ENCODE measurements around the gene LAMTOR1.
"Not testable (repeated sequence)": the region's sequence is repeated elsewhere in the genome, so short reads cannot be mapped to it uniquely, and the experiment has no call there.

LAMTOR1 gene

DNA sequence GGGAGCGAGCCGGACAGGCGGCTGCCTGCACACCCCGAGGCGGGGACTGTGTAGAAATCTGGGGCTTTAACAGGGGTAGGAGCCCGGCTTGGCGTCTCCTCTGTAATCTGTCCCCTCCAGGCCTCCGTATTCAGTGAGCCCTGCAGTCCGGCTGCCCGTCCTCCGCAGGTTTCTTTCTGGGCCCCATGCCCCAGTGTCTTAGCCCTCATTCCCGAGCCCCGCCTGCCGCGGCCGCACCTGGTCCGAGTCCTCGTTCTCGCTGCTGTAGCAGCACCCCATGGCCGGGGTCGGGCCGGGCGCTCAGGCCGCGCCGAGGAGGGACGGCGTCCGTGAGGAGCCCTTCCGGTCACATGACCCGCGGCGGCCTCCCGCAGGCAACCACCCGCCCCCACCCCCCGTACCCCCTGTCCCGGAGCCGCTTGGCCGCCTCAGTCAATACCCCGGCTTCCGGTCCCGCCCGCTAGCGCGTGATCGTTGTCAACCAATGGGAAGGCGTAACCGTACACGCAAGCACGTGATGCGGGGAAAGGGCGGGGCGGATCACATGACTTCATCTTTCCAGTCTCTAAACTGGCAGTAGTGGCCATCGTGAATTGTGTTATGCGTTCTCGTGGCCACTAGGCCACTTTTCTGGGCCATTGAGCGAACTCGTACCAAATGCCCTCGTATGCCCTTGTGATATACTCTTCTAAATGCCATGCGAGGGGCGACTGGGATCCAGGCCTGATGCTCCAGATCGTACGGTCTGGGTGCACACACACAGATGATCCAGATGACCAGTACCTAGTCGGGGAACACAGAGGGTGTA, at the start of gene LAMTOR1:
TSS of gene LAMTOR1 (minus strand) at position 352 of the 808 bp plus-strand sequence. CDS start at position 279, 73 bp downstream.
- DNase-seq = peak; percentile 96

DNA sequence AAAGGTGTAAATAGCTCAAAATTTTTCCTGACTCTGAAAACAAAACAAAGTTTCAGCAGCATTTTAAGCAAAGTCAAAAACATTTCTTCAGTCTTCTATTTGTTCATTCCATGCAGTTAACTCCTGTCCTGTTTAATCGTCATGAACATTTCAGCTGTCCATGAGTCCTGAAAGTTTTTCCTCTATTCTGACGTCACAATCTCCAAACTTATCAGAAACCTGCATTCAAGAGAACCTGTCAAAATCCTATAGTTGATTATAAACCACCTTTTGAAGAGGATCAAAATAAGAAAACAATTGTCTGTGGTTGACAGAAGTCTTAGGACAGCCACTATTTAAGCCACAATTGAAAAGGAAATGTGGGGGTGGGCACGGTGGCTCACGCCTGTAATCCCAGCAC, 47.8 kb upstream of the LAMTOR1 start:
- no peak for DNase-seq

DNA sequence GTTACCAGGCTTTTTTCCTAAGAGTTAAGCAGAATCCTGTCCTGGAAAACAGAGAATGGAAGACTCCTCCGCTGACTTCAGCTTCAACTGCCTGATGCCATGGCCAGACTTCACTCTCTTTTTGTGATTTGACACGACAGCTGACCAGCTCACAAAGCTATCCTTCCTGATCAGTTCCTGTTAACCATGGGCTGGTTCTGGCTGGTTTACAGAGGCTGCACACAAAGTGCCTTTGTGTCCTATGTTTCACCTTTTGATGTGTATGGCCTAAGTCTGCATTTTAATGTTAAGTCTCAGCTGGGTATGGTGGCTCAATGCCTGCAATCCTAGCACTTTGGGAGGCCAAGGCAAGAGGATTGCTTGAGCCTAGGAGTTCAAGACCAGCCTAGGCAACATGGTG, 43.5 kb upstream of the LAMTOR1 start:
- no peak for DNase-seq

DNA sequence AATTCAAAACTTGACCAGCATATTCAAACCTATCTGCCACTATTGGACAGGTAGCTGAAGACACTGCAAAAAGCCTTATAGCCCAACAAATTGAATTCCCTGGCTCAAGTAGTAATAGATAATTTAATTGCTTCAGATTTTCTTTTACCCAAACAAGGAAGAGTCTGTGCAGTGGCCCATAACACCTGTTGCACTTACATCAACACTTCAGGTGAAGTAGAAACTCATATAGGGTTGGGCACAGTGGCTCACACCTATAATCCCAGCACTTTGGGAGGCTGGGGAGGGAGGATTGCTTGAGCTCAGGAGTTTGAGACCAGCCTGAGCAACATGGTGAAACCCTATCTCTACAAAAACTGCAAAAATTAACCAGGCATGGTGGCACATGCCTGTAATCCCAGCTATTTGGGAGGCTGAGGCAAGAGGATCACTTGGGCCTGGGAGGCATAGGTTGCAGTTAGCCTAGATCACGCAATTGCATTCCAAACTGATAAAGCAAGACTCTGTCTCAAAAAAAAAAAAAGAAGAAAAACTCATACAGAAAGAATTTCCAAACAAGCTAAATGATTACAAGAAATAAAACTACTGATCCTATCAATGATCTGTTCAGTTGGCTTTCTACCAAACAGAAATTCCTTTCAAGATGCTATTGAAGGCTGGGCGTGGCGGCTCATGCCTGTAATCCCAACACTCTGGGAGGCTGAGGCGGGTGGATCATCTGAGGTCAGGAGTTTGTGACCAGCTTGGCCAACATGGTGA, 41.9 kb upstream of the LAMTOR1 start:
- no peak for DNase-seq

DNA sequence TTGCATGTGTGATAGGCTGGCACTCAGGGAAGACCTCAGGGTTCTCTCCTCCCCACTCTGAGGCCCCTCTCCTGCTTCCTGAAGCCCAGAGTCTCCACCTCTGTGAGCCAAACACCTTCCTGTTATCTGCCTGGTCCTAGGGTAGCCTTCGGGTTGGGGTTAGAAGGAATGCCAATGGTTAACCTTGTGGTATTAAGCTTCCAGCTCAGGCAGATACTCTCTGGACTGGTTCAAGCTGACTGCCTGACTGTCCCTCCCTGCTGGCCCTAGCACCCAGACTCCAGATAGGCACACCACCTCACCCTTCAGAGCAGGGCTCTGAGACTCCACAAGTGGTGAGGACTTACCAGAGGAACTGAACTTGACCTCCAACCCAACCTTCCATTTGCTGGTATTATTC, 39.4 kb upstream of the LAMTOR1 start:
- not testable (repeated sequence) for DNase-seq

DNA sequence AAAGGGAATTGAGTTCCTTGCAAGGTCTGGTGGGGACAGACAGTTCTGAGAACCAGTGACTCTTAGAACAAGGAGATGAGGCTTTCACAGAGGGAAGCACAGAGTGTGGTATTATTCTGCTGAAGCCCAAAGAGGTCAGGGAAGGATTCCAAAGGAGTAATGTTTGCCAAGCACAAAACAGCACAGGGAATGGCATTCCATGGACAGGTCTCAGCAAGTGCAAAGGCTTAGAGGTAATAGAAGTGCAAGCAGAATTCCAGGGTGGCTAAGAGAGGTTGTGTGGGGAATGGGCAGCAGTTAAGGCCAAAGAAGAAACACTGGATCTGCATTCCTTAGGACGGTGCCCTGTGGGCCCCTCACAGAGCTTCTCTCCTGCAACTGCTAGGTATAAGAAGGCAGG, 39.0 kb upstream of the LAMTOR1 start:
- DNase-seq = not testable (repeated sequence)

DNA sequence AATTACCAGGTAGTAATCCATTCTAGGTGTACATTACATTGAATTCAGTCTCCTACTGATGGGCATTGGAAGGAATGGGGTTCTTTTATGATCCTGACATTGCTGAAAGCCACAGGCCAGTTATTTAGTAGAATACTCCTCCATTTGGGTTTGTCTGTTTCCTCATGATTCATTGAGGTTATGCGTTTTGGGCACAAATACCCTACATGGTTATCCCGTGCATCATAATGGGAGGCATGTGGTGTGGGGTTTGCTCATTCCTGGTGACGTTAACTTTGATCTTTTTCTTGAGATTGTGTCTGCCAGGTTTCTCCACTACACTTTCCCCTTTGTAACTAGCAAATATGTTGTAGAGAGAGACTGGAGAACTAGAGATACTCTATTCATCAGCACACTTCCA, 38.0 kb upstream of the LAMTOR1 start:
- no peak for DNase-seq

DNA sequence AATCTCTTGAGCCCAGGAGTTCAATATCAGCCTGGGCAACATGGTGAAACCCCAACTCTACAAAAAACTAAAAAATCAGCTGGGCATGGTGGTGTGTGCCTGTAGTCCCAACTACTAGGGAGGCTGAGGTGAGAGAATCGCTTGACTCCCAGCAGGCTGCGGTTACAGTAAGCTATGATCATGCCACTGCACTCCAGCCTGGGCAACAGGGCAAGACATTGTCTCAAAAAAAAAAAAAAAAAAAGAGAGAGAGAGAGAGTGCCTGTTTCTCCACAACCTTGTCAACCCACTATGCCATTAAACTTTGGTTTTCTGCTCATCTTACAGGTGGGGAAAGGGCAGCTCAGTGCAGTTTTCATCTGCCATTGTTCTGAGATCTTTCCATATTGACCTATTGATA, 37.6 kb upstream of the LAMTOR1 start:
- DNase-seq = no peak

DNA sequence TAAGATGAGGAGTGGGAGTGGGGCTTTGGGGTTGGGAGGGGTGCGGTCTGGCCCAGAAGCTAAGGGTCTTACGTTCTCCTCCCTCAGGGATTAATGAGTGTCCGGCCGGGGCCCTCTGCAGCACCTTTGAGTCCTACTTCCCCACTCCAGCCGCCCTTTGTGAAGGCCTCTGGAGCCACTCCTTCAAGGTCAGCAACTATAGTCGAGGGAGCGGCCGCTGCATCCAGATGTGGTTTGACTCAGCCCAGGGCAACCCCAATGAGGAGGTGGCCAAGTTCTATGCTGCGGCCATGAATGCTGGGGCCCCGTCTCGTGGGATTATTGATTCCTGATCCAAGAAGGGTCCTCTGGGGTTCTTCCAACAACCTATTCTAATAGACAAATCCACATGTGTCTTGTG, 36.4 kb upstream of the LAMTOR1 start:
- no peak for DNase-seq

DNA sequence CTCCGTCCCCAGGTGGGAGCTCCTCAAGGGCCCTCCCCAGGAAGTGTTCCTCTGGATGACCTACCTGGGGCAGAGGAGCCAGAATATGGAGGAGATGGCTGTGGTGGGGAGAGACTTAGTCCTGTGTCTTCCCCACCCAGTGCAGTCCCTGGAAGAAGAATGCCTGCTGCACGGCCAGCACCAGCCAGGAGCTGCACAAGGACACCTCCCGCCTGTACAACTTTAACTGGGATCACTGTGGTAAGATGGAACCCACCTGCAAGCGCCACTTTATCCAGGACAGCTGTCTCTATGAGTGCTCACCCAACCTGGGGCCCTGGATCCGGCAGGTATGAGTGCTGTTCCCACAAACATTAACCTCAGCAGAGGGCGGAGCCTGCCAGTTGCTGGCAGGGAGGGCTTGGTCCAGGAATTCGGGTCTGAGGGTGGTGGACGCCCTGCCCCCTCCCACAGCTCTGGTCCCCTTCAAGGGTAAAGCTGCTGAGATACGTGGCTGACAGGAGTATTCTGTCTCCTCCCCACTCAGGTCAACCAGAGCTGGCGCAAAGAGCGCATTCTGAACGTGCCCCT, 35.8 kb upstream of the LAMTOR1 start:
- DNase-seq = no peak

DNA sequence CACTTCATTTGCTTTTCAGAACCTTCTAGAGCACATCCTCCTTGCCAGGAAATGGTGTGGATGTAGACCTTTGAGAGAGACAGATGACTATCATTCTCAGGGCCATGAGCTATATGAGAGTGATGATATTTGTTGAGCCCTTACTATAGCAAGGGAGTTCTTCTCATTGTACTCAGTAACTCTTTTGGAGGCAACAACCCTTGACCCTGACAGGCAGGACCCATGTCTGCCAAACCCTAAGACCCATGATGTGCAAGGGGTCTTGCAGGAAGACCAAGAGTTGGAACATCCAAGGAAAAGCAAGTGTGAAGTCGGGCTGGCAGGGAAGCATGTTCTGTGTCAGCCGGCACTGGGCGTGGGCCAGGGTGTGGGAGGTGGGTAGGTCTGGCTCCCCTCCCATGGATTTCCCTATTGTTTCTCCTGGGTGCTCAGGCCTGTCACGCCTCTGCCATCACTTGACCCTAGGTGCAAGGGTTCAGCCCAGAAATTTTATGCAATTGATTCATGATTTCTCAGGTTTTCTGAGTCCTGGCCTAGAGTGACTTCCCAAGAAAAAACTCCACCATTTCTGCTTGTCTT, 33.7 kb upstream of the LAMTOR1 start:
- no peak for DNase-seq

DNA sequence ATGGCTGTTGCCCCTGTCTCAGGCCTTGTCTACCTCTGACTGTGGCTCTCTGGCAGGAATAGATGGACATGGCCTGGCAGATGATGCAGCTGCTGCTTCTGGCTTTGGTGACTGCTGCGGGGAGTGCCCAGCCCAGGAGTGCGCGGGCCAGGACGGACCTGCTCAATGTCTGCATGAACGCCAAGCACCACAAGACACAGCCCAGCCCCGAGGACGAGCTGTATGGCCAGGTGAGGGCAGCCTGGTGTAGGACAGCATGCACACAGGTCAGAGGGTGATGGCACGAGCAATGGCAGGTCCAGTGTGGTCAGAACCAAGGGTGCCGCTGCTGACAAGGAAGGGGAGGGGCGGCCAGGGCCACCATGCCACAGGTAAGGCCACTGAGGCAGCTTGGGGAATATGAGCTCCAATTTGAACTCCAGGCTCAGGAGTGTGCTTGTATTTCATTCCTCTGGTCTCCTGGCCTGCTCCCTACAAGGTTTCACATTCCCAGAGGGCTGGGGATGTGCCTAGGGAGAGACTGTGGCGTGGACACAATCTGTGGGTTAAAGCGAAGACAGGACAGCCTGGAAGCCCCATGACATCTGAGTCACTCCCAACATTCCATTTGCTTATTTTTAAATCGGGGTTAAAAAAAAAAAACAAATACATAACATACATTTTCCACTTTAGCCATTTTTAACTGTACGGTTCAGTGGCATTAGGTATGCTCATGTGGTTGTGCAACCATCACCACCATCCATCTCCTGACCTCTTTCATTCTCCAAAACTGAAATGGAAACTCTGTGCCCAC, 33.0 kb upstream of the LAMTOR1 start:
- DNase-seq = no peak

DNA sequence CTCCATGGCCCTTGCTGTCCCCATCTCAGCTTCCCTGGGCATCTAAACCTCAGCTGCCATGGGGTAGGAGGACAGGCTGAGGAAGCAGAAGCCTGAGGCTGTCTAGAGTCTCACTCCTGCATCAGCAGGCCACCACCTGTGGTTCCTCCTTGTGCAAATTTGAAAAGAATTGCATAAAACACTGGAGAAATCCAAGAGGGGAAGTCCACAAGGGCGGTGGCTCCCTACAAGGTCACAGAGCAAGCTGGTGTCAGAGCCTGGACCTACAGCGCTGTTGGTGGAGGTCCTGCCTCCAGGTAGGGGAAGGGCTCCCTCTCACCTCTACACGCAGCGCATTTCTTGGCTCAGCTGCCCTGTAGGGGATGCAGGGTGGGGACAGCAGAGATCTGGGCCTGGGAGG, 32.4 kb upstream of the LAMTOR1 start, which contains the start of gene FOLR3:
TSS of gene FOLR3 (plus strand) at position 253 of the 400 bp plus-strand sequence. CDS start 228 bp downstream, outside the sequence.
- DNase-seq = not testable (repeated sequence)

DNA sequence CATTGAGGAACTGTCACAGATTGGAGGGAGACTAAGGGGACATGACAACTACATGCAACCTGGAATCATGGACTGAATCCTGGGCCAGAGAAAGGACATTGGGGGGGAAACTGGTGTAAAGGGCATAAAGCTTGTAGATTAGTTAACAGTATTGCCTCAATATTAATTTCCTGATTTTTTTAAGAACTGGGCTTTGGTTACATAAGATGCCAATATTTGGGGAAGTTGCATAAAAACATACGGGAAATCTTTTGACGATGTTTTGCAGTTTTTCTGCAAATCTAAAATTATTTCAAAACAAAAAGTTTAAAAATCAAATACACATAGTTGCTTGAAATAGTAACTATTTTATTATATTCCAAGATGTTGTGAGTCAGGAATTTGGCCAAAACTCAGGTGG, 29.5 kb upstream of the LAMTOR1 start:
- DNase-seq = no peak

DNA sequence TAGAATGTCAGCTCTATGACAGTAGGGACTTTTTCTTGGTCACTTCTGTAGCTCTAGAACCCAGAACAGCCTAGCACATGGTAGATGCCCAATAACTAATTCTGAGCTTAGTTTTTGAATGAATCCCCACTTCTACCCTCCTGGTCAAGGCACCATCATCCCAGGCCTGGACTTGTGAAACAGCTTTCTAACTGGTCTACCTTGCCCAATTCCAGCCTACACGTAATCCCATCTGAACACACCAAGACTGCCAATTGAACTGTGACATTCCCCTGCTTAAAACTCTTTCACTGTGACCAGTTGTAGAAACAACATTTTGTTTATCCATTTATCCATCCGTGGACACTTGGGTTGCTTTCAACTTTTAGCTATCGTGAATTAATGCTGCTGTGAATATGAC, 26.3 kb upstream of the LAMTOR1 start:
- no peak for DNase-seq

DNA sequence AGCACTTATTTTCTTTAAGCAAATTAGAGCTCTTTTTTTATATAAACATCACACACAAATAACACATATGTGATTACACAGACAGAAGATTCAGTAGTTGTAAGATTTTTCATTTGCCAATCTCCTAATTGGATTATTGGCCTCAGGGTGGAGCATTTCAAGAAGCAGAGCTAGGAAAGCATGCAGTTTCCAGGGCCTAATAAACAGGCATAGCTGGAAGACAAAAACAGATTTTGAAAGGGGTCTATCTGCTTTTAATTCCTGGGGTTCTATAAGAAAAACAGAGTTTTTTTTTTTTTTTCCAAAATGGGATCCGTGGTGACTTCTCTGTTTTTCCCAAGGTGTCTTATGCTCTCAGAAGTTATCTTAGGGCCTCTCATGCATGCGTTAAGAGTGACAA, 24.8 kb upstream of the LAMTOR1 start:
- DNase-seq = no peak

DNA sequence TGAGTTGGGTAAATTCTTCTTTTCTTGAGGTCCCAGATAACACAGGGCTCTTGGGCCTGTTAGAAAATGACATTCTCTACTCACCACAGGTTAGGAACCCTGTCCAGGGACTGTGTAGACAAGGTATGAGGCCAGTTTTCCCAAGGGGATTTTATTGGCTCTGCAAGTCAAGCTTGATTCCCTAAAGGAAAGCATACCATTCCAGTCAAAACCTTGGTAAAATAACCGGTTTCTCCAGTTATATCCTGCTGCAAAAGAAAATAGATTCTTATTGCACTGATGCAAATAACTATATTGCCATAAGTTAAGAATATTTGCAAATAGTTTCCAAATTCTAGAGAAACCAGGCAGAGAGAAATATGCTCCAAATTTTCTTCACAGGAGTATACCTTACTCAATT, 22.9 kb upstream of the LAMTOR1 start:
- DNase-seq = no peak

DNA sequence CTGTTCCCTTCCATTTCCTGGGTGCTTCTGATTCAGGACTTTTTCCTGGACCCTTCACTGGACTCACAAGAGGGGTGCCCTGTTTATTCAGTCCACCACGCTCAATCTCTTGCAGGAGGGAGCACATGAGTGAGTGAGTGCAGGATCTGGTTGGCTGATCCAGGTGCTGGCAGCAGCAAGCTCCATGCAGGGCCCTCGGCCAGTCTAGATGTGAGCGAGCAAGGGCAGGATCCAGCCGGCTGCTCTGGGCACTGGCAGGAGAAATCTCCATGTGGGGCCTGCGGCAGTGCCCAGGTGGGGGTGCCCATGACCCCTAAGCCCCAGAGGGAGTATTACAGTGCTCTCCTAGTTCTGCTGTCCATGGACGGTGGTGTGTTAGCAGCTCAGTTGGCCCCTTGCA, 20.9 kb upstream of the LAMTOR1 start:
- no peak for DNase-seq

DNA sequence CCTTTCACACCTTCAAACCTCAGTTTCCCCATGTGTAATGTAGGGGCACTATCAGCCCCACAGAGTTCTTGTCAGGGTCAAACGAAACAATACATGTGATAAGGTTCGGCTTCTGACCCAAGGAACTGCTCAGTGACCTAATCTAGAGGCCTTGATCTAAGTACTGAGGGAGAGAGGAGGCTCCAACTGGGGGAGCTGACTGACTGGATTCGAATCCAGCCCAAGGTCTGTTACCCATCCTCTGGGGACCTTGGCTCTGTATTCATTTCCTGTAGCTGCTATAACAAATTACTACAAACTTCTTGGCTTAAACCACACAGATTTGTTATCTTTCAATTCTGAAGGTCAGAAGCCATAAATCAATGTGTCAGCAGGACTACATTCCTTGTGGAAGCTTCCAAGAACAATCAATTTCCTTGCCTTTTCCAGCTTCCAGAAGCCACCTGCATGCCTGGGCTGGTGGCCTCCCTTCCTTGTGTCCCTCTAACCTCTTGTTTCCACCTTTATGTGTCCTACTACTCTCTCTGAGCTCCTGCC, 20.1 kb upstream of the LAMTOR1 start:
- DNase-seq = no peak

DNA sequence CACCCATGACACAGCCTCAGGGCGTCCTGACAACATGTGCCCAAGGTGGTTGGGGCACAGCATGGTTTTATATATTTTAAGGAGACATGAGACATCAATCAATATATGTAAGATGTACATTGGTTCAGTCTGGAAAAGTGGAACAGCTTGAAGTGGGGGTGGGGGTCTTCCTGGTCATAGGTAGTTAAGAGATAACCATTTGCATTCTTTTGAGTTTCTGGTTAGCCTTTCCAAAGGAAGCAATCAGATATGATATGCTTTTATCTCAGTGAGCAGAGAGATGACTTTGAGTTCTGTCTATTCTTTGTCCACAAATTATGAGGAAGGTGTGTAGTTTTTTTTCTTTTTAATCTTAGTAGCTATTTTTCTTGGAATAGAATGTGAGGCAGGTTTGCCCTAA, 19.5 kb upstream of the LAMTOR1 start:
- DNase-seq = no peak

DNA sequence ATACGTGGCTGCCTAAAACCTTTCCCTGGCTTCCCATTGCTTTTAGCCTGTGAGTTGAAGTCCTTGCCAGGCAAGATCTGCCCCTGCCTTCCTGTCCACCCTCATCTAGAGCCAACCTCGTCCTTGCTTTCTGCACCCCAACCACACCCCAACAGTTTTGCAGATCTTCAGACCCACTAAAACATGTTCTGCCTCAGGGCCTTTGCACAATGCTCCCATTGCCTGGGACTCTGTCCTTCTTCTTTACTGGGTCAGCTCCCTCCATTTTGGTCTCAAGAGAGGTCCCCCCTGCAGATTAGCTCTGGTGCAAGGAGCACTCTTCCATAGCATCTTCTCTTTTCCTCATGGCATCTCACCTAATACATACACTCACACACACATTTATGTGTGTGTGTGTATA, 17.8 kb upstream of the LAMTOR1 start:
- DNase-seq = no peak

DNA sequence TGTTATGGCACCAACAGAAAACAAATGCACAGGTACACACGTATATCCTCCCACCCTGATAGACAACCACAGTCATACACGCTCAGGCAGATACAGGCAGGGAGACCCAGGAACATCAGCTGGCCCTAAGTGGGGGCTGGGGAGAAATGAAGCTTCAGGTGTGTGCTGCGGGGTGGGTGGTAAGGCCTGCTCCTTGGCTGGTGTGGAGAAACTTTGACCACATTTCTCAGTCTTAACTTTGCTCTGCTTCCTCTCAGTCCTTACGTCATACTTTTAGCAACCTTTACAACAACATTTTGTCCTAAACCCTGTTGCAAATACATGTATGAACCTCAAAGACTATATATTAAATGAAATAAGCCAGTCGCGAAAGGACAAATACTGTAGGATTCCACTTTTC, 16.1 kb upstream of the LAMTOR1 start:
- no peak for DNase-seq

Measured in activated effector memory CD4-positive, alpha-beta T cell treated with Interleukin-2 at 50 U/mL for 16 hours (primary cell).